AG09319 (cell line): ENCODE data around the gene ZNF320.
A peak's percentile ranks its signal among the peaks of the same experiment; 100 is the strongest.
"Not testable (repeated sequence)": the region's sequence is repeated elsewhere in the genome, so short reads cannot be mapped to it uniquely, and the experiment has no call there.

Experiments used
- DNase-seq: peaks from one replicate; pipeline ENCODE4 v3.0.0-alpha.2; 2010; ENCODE audit warnings: low read depth; ENCODE audit errors: extremely low read depth
- CTCF ChIP-seq: IDR thresholded peaks from 2 replicates; pipeline ENCODE4 v1.5.1; 2011; ENCODE audit warnings: low read depth, mild to moderate bottlenecking, inconsistent platforms, low read length, moderate library complexity

The ZNF320 gene

GRCh38 chr19:52942386-52943133, 45.1 kb upstream of the ZNF320 start:
- no peak for TF ChIP-seq CTCF
- peak; percentile 52 for DNase-seq

GRCh38 chr19:52941941-52942385, 44.5 kb upstream of the ZNF320 start:
- DNase-seq = no peak
- TF ChIP-seq CTCF = no peak

- not testable (repeated sequence) for DNase-seq
Observed at GRCh38 chr19:52941523-52941922, 44.1 kb upstream of the ZNF320 start.

GRCh38 chr19:52940905-52941304, 43.5 kb upstream of the ZNF320 start:
- not testable (repeated sequence) for DNase-seq

GRCh38 chr19:52938761-52939160, 41.3 kb upstream of the ZNF320 start:
- TF ChIP-seq CTCF = no peak
- DNase-seq = no peak

- DNase-seq = no peak
- TF ChIP-seq CTCF = no peak
Observed at GRCh38 chr19:52936954-52937325, 39.5 kb upstream of the ZNF320 start.

- no peak for DNase-seq
- no peak for TF ChIP-seq CTCF
Observed at GRCh38 chr19:52936151-52936953, 38.9 kb upstream of the ZNF320 start.

GRCh38 chr19:52935434-52935833, 38.0 kb upstream of the ZNF320 start:
- no peak for TF ChIP-seq CTCF
- no peak for DNase-seq

- not testable (repeated sequence) for DNase-seq
Observed at GRCh38 chr19:52924641-52925040, 27.2 kb upstream of the ZNF320 start.
